Omental fat pad (tissue), 4 donors: ENCODE results near the gene SMG6. TPM values are rescaled to one million over a fixed set of nuclear protein-coding genes. Genes with fewer than 3 reads are reported as not detected.

ENCODE experiments used
- ATAC-seq: fragments of 150-250 bp; one replicate; pipeline ENCODE4 v1.9.1; 2016; ENCODE audit warnings: mild to moderate bottlenecking, moderate library complexity; ENCODE audit not compliant: low FRiP score
- DNase-seq: peaks from one replicate; pipeline ENCODE4 v3.0.0-alpha.2; 2019; ENCODE audit warnings: low spot score
- CTCF ChIP-seq, 3 donors: fragments of 450-650 bp; IDR thresholded peaks; one replicate each; pipeline ENCODE4 v1.5.1; 2016 to 2017; ENCODE audit warnings: antibody characterized with exemption in 3 of 3, mild to moderate bottlenecking in 3 of 3, moderate library complexity in 2 of 3
- total RNA-seq, 4 donors: library from RNA; depleted of rRNA; stranded (reverse); fragments of >200 nt; gene quantifications; one replicate each; pipeline ENCODE4 v1.1.0, GENCODE V29; 2016

The SMG6 gene
- total RNA-seq, 4 donors from 2014 or later = 19.1 to 36.1 (median 25.1) TPM

GRCh38 chr17:2184993-2185931, 118.3 kb downstream of the SMG6 start:
- no peak for DNase-seq
- no peak for ATAC-seq
- no peak for TF ChIP-seq CTCF (IDR thresholded peaks at IDR 0.05)

- ATAC-seq (no peak), DNase-seq (no peak)
These were observed 120.2 kb downstream of the SMG6 start for GRCh38 chr17:2183346-2183745.

GRCh38 chr17:2181897-2182448, 121.6 kb downstream of the SMG6 start:
- no peak for TF ChIP-seq CTCF (IDR thresholded peaks at IDR 0.05)
- no peak for ATAC-seq
- no peak for DNase-seq

More at GRCh38 chr17:2183346-2183745, 120.2 kb downstream of the SMG6 start:
- no peak for TF ChIP-seq CTCF (IDR thresholded peaks at IDR 0.05)

GRCh38 chr17:2181206-2181896, 122.2 kb downstream of the SMG6 start:
- peak; percentile 80 for ATAC-seq
- no peak for DNase-seq

GRCh38 chr17:2180768-2181167, 122.8 kb downstream of the SMG6 start:
- no peak for ATAC-seq
- TF ChIP-seq CTCF (IDR thresholded peaks at IDR 0.05) = no peak
- DNase-seq = no peak

More at GRCh38 chr17:2181206-2181896, 122.2 kb downstream of the SMG6 start:
- no peak for TF ChIP-seq CTCF (IDR thresholded peaks at IDR 0.05)

GRCh38 chr17:2179615-2180295, 123.8 kb downstream of the SMG6 start:
- no peak for TF ChIP-seq CTCF (IDR thresholded peaks at IDR 0.05)
- peak; percentile 43 for ATAC-seq
- peak; percentile 65 for DNase-seq
